SK-N-SH treated with all-trans-retinoic acid at 6 μM for 48 hours (cell line): Measurements from ENCODE around the gene DGKH.

Experiments
- GLIS3 ChIP-seq: fragments of 250-450 bp; sonication (Bioruptor Pico); IDR thresholded peaks from 2 replicates; pipeline ENCODE4 v1.5.0; 2020; ENCODE audit warnings: mild to moderate bottlenecking, moderate library complexity
- PATZ1 ChIP-seq: fragments of 250-450 bp; sonication (Bioruptor Pico); IDR thresholded peaks from 2 replicates; pipeline ENCODE4 v1.8.0; 2020; ENCODE audit warnings: mild to moderate bottlenecking, moderate library complexity, borderline replicate concordance
- SNAI2 ChIP-seq: fragments of 250-450 bp; sonication (Bioruptor Pico); IDR thresholded peaks from 2 replicates; pipeline ENCODE4 v1.5.0; 2020; ENCODE audit warnings: mild to moderate bottlenecking, moderate library complexity
- TOX ChIP-seq: fragments of 250-450 bp; sonication (Bioruptor Pico); IDR thresholded peaks from 2 replicates; pipeline ENCODE4 v1.8.0; 2021; ENCODE audit warnings: mild to moderate bottlenecking, moderate library complexity, borderline replicate concordance
- ZFP3 ChIP-seq: fragments of 250-450 bp; sonication (Bioruptor Pico); IDR thresholded peaks from 2 replicates; pipeline ENCODE4 v1.5.0; 2020; ENCODE audit warnings: mild to moderate bottlenecking, moderate library complexity
- ZFP30 ChIP-seq: fragments of 450-650 bp; formaldehyde crosslinking; IDR thresholded peaks from 2 replicates; pipeline ENCODE4 v1.5.0; 2022; ENCODE audit warnings: mild to moderate bottlenecking, moderate library complexity

- TF ChIP-seq TOX (no peak), PATZ1 (CRISPR knock-in tag) (no peak), ZFP3 (no peak), GLIS3 (CRISPR knock-in tag) (no peak), SNAI2 (CRISPR knock-in tag) (no peak), ZFP30 (no peak)
These were observed 76.6 kb downstream of the DGKH start for GRCh38 chr13:42125046-42125445.
